Smooth muscle cell of trachea (primary cell): ENCODE measurements around the gene RNF149. TPM values are rescaled to one million over a fixed set of nuclear protein-coding genes. Genes with fewer than 3 reads are reported as not detected.

Experiments
- total RNA-seq: library from RNA; depleted of rRNA; stranded (reverse); fragments of >200 nt; gene quantifications from 2 replicates; pipeline ENCODE4 v1.2.1, GENCODE V29; 2014

Gene RNF149, protein sequence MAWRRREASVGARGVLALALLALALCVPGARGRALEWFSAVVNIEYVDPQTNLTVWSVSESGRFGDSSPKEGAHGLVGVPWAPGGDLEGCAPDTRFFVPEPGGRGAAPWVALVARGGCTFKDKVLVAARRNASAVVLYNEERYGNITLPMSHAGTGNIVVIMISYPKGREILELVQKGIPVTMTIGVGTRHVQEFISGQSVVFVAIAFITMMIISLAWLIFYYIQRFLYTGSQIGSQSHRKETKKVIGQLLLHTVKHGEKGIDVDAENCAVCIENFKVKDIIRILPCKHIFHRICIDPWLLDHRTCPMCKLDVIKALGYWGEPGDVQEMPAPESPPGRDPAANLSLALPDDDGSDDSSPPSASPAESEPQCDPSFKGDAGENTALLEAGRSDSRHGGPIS
- total RNA-seq = 51.3 and 52.9 TPM in 2 replicates

GRCh38 chr2:101308432-101309210, at the start of gene RNF149:
Gene RNF149, minus strand, starts transcription at chr2:101308701. Its CDS starts 113 bp downstream, at chr2:101308588.

DNA sequence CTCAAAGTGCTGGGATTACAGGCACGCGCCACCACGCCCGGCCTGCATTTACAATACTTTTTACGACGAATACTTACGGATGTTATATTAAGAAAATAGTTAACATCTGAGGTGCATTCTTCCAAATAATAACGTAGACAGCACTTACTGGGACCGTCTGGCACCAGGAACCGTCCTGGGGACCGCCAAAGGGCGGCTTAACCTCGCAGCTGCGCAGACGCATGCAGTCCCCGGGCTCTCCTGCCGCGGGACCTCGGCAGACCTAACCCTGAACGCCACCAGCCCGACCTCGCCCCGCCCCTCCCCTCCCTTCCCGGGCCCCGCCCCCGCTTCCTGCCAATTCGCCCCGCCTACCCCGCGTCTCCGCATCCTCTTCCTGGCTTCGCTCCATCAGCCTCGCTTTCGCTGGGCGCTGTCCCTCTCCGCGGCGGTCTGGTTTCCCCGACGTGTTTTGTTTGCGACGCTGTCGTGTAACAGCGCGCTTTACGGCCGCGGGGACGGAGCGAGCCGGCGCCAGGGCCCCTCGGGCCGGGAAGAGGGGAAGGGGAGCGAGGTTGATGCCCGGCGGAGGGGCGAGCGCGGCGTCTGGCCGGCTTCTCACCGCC, 56.0 kb downstream of the RNF149 start, which contains the start of gene CNOT11:
TSS of gene CNOT11 (plus strand) at position 479 of the 605 bp plus-strand sequence. CDS start at position 558, 79 bp downstream.

Other genes with a start within 250 kb of the RNF149 start
- 12.8 and 15.9 TPM in 2 replicates for gene TBC1D8, start 157.3 kb downstream of the RNF149 start, total RNA-seq
- gene CNOT11, start 55.8 kb downstream of the RNF149 start, total RNA-seq = 18.8 and 29.9 TPM in 2 replicates
- 0.44 and 0.83 TPM in 2 replicates for gene CREG2, start 78.8 kb upstream of the RNF149 start, total RNA-seq
- gene RFX8, start 166.4 kb upstream of the RNF149 start, total RNA-seq = 9.1 and 36.7 TPM in 2 replicates